Measurements from ENCODE around the gene FN3KRP.

DNA sequence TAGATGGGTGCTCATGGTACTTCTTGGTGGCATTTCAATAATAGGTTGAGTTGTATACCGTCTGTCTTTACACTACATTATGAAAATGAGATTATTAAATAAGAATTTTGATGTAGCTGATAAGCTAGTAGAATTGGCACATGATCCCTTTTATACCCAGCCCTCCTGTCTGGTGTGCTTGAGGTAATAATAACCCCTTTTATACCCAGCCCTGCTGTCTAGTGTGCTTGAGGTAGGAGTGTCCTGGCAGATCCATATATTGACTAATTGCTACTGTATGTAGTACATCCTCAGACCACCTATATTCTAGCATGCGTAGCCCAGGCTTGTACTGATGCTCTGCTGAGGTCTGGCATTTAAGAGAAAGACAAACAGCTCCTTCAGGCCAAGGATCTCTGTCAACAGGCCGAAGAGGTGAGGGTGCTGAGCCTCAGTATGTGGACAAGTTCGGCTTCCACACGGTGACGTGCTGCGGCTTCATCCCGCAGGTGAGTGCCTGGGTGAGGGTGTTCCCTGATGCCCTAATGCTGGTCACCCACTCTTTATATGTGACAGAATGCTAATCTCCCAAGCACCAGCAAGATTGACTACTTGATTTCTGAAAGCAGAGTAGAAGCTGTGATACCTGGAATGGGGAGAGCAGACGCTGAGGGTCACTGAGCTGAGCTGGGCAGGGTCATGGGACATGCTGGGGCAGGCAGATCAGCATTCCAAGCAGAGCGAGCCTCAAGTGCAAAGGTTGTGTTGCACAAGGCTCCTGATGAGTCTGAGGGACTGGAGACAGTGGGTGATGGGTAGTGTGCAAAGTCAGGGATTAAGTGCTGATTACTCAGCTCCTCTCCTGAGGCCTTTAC is 24.6 kb downstream of the FN3KRP start:
- TF ChIP-seq POLR2A (IDR thresholded peaks at IDR 0.05) = no peak
- TF ChIP-seq, protein P1, sequence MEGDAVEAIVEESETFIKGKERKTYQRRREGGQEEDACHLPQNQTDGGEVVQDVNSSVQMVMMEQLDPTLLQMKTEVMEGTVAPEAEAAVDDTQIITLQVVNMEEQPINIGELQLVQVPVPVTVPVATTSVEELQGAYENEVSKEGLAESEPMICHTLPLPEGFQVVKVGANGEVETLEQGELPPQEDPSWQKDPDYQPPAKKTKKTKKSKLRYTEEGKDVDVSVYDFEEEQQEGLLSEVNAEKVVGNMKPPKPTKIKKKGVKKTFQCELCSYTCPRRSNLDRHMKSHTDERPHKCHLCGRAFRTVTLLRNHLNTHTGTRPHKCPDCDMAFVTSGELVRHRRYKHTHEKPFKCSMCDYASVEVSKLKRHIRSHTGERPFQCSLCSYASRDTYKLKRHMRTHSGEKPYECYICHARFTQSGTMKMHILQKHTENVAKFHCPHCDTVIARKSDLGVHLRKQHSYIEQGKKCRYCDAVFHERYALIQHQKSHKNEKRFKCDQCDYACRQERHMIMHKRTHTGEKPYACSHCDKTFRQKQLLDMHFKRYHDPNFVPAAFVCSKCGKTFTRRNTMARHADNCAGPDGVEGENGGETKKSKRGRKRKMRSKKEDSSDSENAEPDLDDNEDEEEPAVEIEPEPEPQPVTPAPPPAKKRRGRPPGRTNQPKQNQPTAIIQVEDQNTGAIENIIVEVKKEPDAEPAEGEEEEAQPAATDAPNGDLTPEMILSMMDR (IDR thresholded peaks at IDR 0.05) = no peak

Data from heart left ventricle (tissue), 13 donors.